A673 (cell line): Measurements from ENCODE around the gene DIP2C.

Experiments used
- CTCF ChIP-seq: fragments of 300-800, 200-600 bp; sonication (generic); conservative IDR thresholded peaks from 2 replicates; pipeline ENCODE4 v1.5.1; 2017; ENCODE audit warnings: low read depth, mild to moderate bottlenecking, antibody characterized with exemption, low read length, moderate library complexity, mixed read lengths
- EZH2 ChIP-seq: fragments of 200-600 bp; sonication (generic); IDR thresholded peaks from 2 replicates; pipeline ENCODE4 v1.6.1; 2017; ENCODE audit warnings: borderline replicate concordance, low read depth, mild to moderate bottlenecking, mixed read lengths, antibody characterized with exemption, low read length; ENCODE audit not compliant: poor library complexity, severe bottlenecking

- no peak for TF ChIP-seq CTCF
- no peak for TF ChIP-seq EZH2
Observed at GRCh38 chr10:725786-726185, 36.3 kb upstream of the DIP2C start.
